8988T (cell line): Measurements from ENCODE around the gene BRINP1.
"Not testable (repeated sequence)": the region's sequence is repeated elsewhere in the genome, so short reads cannot be mapped to it uniquely, and the experiment has no call there.

Source experiments
- DNase-seq: peaks from one replicate; pipeline ENCODE4 v3.0.0; 2011

The BRINP1 gene

DNA sequence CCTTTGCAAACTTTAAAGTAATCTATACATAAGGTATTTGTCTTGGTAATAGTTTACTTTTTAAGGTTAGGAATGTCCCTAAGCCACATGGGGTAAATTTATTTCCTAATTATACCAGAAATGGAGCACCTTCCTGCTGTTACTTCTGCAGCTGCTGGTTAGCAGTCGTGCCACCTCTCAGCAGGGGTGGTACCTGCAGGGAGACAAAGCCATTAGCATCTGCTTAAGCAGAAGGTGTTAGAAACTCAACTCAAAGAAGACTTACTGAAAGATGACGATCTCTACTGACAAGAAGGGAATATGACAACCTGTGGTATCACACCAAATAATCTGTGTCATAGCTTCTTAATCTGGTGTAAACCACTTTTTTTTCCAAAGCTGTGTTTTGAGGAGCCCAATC, 173.7 kb downstream of the BRINP1 start:
- no peak for DNase-seq

DNA sequence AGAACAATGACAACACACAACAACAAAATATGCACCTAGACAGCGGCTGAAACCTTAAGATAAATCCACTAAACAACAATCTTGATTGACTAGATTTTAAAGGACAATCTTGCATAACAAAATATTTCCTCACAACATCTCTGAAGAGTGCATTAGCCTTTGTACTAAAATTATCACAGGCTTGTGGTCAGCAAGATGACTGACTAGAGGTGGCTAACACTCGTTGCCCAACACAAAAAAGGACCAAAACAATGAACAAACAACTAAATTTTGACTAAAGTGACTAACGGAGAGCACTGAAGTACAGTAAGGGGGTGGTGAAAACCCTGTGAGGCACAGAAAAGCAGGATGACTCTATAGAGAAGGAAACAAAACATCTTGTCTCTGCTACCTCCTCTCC, 183.9 kb downstream of the BRINP1 start:
- DNase-seq, result no peak

DNA sequence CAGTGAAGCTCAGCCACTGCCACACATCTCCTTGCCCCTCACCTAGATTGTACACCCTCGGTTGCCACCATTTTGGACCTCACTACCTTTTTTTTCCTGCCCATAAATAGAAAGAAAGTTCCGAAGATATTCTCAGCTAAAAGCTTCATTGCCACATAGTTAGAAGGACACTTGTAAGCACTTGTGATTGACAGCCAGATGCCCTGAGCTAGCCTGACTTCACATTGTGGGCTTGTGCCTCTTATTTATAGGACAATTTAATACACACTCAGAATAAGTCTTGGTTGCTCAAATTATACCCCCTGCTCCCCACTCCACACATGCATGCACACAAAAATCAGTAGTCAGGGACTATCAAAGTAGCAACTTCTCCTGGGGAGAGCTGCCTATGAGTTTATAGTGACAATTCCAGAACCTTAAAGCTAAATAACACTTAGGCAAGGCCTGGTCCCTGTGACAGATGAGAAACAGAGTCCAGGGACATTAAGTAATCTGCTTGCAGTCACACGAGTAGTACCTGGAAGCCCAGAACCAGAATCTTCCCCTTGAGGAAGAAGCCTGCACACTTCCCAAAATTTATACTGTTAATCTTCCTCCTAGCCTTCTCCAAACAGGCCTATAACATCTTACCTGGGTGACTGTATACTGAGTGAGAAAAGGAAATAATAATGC, 184.8 kb downstream of the BRINP1 start:
- DNase-seq, result no peak

DNA sequence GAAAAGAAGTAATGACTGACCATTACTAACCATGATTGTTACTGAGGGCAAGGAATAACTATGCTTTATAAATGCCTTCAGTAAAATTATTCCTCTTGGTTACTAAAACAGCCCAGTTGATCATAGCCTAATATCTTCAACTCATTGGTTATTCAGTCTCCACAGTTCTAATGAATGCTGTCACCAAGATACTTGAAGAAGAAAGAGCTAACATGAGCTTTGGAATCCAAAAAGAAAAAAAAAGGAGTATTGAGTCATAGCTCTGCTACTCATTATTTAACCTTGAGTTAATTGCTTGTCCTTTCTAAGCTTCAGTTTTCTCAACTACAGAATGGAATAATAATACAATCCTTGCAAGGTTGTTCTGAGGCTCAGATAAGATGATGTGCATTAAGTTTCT, 187.7 kb downstream of the BRINP1 start:
- DNase-seq, result no peak

DNA sequence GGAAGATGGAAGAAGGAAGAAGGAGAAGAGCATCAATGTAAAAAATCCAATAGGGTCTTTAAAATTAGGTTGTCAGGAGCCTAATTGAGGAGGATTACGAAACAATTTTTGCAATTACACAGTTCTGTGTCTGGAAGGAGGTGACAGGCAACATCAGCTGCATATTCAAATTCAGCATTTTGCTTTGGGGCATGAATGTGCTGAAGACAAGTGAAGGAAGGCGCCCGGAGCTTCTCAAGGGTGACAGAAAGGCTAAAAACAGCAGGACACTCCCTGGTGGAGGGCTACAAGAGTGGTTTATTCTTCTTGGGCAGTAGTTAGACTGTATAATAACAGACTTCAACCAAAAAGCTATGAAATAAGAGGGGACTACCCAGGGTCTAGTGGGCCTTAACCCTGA, 188.3 kb downstream of the BRINP1 start:
- no peak for DNase-seq

DNA sequence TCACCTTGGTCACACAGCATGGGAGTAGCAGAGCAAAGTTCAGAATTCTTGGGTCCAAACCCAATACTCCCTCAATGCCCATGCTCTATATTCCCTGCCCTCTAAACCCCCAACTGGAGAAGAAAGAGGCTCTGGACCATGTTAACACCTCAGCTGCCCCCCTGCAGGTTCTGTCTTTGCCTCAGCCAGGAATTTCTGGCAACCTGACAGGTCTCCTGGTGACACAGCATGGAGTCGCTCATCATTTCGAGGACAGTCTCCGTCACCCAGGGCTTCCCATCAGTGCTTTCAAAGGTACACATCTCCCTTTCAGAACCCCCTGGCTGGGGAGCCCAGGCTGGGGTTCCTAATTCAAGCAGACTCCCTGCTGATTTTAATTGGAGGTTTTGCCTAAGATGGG, 189.5 kb downstream of the BRINP1 start:
- no peak for DNase-seq

DNA sequence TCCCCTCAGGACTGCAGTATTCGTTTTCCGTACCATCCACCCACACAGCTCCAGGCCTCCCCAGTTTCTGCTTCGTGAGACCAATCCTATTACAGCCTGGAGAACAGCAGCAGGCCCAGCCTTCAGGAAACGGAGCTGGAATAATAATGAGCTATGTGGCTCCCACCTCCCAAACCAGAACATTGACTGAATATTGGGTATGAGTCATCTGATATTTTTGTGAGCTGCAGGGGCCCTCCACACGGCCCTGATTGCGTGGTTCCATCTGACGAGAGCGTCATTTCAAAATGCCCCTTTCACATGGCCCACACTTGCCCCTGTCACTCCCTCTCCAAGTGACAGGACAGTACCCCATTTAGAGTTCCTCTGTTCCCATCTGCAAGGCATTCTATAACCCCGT, 192.0 kb downstream of the BRINP1 start:
- no peak for DNase-seq

DNA sequence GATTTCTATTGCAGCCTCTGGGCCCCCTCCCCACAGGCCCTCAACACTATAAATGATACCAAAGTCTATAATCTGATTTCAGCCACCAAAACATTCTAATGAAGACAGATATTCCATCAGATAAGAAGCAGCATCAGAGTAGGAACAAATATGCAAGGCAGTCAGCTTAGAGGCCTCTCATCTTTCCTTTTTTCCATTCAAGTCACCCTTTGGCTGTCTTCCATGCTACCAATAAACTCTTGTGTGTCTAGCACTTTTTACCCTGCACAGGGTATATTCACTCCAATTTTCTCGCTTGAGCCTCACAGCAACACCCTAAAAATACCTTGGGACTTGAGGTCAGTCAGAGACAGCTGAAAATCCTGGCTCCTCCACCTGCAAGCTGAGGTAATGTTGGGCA, 193.7 kb downstream of the BRINP1 start:
- no peak for DNase-seq

DNA sequence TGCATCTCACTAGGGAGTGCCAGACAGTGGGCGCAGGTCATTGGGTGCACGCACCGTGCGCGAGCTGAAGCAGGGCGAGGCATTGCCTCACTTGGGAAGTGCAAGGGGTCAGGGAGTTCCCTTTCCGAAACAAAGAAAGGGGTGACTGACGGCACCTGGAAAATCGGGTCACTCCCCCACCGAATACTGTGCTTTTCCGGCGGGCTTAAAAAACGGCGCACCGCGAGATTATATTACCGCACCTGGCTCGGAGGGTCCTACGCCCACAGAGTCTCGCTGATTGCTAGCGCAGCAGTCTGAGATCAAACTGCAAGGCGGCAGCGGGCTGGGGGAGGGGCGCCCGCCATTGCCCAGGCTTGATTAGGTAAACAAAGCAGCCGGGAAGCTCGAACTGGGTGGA, 200.0 kb downstream of the BRINP1 start:
- not testable (repeated sequence) for DNase-seq

DNA sequence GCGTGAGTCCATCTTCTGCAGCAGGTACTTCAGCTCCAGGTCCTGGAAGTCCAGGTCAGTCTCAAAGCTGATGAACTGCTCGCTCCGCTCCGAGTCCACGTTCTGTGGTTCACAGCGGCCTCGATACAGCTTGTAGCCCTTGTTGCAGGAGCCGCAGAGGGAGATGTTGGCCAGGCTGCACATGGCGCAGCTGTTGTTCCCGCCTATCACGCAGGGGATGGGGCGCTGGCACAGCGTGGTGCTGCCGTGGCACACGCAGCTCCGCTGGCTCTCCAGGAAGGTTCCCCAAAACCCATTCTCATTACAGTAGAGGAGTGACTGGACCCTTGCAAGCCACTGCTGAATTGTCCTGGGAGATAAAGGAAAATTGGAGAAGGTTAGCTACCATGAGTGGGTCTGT, 201.4 kb downstream of the BRINP1 start:
- DNase-seq, result no peak

DNA sequence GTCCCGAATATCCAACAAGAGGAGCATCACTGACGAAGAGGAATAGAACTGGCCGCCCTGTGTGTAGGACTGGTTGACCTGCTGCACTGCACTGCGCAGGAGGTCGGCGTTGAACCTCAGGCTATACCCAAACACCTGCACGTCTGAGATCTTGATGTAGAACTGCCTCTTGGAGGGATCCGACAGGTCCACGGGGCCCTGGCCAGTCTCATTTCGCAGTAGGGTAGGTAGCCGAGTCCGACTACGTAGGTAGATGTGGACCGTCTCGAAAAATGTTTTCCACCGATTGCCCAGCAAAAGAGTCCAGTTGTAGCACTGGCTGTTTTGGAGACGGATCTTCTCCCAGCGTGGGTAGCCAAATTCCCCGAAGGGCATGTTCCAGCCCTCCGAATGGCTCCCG, 202.0 kb downstream of the BRINP1 start:
- DNase-seq, result no peak

DNA sequence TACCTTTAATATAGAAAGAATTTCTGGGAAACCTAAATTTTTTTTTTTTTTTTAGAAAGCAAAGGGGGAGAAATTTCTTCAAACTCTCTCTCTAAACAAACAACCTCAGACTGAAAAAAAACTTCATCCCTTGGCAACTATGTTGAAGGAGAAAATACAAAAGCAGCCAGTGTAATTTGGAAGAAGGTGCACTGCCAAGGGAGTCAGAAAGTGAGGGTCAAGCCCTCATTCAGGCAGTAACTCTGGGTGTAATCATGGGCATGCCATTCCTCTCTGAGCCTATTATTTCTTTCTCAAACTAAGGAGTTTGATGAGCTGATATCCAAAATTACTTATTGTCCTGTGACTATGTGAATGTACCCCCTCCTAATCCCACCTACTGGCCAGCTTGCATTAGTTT, 203.1 kb downstream of the BRINP1 start:
- no peak for DNase-seq

DNA sequence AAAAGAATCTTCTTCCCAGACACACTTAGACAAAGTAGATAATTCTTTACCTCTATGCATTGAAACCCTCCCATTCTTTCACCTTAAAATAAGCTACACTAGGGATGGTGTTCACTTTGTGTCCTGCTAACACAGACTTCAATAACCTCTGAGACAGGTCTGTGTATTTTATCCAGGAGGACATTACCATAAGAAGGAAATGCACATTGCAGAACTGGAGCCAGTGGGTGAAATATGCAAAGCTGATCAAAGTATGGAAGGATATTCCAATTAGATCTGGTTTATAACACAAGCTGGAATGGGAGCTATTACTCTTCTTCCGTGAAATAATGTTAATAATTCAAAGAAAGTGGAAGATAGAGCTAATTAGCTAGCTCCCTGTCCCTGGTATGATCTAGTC, 204.1 kb downstream of the BRINP1 start:
- DNase-seq, result no peak

DNA sequence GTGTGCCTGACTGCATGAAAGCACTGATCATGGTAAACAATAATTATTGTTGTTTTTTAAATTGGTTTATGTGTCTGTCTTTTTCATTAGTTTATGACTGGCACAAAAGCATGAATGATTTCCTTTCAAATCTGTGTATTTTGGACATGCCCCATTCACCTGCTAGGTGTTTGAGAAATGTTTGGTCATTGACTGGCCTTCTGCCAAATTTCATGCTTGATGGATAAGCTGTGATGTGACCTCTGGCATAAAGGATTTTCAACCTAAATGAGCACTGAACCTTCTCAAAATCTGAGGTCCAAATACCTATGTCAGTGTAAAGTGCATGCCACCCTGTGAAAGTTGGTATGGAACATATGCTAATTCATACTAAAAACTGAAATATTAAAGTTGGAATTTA, 204.5 kb downstream of the BRINP1 start:
- no peak for DNase-seq

DNA sequence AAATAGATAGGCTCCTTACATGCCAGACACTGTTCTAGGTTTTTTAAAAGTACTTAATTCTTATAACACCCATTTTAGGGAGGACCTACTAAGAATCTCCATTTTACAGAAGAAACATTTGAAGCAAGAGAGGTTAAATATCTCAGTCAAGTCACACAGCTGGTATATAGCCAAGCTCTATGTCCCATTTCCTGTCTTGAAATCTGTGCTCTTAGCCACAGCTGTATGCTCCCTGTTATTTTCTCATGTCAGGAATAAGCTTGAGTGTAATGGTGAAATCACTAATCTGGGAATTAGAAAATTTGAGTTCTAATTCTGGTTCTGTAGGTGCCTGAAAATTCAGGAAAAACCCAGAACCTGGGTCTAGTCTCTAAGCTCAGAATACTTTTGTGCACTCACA, 208.7 kb downstream of the BRINP1 start:
- no peak for DNase-seq

DNA sequence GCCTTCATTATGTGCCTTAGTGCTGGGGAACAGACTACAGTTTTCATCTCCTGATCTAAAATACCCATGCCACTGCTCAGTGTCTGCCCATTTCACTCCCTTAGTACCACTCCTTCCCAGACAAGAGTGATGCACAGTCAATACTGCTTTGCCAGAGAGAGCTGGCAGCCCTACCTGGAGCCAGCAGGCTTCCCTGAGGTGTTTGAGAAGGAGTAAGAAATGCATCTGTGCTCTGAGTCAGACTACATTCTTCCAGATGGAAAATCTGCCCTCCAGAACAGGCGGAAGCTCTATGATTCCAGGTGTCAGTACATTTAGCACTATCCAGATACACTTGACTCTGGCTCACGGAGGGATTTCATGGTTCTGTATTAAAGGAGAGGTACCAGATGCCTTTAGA, 209.8 kb downstream of the BRINP1 start:
- DNase-seq, result no peak

DNA sequence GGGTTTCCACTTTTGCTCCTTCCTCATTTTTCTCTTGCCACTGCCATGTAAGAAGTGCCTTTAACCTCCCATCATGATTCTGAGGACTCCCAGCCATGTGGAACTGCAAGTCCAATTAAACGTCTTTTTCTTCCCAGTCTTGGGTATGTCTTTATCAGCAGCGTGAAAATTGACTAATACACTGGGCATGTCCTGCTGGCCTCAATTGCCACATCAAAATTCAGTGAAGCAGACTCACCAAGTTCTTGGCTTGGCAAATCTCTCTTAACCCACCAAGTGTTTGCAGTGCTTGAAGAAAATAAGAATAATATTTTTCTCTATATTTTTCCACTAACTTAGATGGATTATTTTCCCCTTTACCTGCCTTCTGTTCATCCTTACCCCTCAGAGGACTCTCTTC, 212.0 kb downstream of the BRINP1 start:
- DNase-seq, result no peak

DNA sequence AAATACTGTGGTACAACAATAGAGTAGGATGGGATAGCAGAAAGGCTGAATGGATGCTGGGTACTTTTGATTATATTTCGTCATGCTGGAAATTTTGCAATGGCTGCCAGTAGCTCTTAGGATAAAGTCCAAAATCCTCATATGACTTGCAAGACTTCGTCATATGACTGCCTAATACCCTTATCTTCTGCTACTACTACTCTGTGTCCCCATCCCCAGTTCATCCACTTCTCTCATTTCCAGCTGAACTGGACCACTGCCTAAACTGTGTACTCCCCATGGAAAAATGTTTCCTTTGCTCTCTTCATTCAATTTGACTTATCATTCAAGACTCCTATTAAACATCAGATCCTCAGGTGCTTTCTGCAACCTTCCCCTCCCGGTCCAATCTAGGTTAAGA, 212.9 kb downstream of the BRINP1 start:
- no peak for DNase-seq

DNA sequence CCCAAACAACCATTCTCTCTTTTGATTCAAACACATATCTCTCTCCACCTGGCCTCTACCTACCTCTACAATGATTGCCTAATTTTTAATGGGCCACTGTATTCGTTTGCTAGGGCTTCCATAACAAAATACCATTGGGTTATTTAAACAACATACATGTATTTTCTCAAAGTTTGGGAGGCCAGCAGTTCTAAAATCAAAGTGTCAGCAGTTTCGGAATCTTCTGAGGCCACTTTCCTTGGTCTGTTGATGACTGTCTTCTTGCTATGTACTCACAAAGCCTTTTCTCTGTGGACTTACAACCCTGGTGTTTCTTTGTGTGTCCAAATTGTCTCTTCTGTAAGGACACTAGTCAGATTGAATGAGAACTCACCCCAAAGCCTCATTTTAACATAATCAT, 214.7 kb downstream of the BRINP1 start:
- DNase-seq, result no peak

DNA sequence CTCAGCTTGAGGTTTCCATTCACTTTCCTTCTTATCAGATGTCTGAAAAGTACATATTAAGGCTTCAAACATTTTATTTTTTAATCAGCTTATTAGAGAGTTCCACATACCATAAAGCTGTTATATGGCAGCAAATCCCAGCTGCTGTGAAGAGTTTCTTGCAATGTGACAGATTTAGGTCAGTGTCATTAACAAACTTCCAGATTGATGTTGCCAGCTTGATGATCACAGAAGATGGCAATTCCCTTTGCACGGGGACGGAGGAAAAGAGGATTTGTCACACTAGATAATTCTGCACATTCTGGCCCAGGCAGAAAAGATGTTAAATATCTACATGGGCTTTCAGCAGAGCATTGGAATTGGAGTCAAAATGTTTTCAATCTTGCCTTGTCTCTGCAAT, 215.8 kb downstream of the BRINP1 start:
- no peak for DNase-seq

DNA sequence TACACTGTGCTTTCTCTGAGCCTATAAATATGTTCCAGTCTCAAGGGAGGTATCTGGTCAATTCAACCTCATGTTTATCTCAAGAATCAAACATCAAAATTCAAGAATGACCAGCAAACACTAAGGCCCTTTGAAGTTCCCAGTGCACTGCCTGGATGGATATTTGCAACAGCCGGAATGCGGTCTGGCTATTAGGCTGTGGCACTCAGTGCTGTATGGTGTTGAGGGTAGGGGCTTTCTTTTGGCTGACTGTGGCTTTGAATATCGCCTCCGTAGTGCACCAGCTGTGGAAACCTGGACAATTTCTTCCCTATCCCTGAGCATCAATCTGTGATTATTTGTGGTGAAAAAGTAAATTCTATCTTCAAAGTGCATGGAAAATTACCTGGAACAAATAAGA, 220.4 kb downstream of the BRINP1 start:
- DNase-seq, result no peak

DNA sequence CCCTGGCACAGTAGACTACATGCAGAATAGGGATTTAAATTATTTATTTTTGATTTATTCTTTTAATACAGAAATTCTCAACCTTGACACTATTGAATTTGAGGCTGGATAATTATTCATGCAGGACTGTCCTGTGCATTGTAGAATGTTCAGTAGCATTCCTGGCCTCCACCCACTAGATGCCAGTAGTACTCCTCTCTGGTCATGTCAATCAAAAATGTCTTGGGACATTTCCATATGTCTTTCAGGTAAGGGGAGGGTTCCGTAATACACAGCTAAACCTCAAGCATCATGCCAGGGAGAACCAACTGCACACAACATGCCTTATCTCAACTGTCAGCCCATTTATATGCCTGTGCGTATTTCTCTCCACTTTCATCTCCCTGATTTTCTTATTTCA, 231.8 kb downstream of the BRINP1 start:
- DNase-seq, result no peak

DNA sequence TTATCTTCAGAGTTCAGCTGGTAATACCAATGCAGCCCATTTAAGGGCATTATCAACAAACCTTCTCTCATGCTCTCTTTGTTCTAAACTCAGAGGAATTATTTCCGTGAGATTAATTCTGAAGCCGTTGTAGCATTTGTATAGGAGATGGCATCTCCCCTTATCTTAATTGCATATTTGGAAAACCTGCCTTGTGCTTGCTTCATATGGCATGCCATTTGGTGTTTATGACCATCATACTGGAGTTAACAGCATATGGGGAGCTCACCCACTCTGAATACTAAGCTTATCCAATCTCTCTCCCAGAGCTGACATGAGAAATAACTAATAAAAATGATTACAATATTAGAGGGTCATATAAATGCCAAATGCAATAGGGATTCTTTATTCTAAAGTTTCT, 243.2 kb downstream of the BRINP1 start:
- no peak for DNase-seq

DNA sequence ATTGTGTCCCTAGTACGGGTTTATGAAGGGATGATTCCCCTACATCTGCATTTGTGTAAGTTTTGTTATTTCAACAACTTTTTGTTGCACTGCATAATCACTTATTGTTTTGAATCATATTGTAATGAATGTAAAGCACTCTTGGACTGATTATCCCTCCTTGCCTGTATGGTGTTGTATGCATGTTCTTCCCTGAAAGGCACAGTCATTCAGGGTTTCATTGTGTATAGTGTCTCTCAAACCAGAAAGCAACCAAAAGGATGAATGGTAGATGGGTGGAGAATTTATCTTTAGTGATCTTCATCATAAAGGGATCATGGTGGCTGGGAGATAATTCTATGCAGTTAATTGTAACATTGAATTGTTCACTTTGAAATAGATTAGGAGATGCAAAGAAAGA, 247.3 kb downstream of the BRINP1 start:
- no peak for DNase-seq

DNA sequence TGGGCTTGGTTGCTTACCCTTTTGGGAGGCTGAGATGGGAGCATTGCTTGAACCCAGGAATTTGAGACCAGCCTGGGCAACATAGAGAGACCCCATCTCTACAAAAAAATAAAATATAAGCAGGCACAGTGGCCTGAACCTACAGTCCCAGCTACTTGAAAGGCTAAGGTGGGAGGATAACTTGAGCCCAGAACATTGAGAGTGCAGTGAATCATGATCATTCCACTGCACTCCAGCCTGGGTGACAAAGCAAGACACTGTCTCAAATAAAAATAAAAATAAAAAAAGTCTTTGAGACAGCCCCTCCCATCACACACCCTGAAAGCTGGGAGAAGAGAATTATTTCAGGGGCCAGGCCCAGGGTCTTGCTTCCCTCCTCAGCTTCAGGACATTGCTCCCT, 251.8 kb downstream of the BRINP1 start:
- no peak for DNase-seq
